Lower leg skin (tissue), 3 donors: ENCODE measurements around the gene ARHGAP8.

Experiments used
- CTCF ChIP-seq, 3 donors: fragments of 450-650 bp; IDR thresholded peaks; one replicate each; pipeline ENCODE4 v1.5.1; 2016; ENCODE audit warnings: antibody characterized with exemption in 3 of 3, mild to moderate bottlenecking in 3 of 3, moderate library complexity in 2 of 3
- POLR2A ChIP-seq, 2 donors: fragments of 450-650 bp; IDR thresholded peaks; one replicate each; pipeline ENCODE4 v1.6.1; 2016 to 2017; ENCODE audit warnings: antibody characterized with exemption in 2 of 2, mild to moderate bottlenecking in 1 of 2, moderate library complexity in 1 of 2

GRCh38 chr22:44731357-44731970 lies 20.9 kb upstream of the ARHGAP8 start:
- TF ChIP-seq POLR2A (IDR thresholded peaks at IDR 0.05) (no peak), CTCF (IDR thresholded peaks at IDR 0.05) (no peak)
